Esophagus muscularis mucosa (tissue), 4 donors: Measurements from ENCODE around the gene NFYB.

Experiments
- CTCF ChIP-seq, 3 experiments: fragments of 200-600 bp in 2 of 3; fragments of 450-650 bp in 1 of 3; sonication (generic) in 2 of 3; IDR thresholded peaks; one replicate each; pipeline ENCODE4 v1.5.1; 2017 to 2019; ENCODE audit warnings: antibody characterized with exemption in 3 of 3, mild to moderate bottlenecking in 2 of 3, moderate library complexity in 1 of 3
- EP300 ChIP-seq: sonication (generic); formaldehyde crosslinking; IDR thresholded peaks from one replicate; pipeline ENCODE4 v1.6.1; 2017; ENCODE audit warnings: antibody characterized with exemption
- POLR2A ChIP-seq: fragments of 450-650 bp; IDR thresholded peaks from one replicate; pipeline ENCODE4 v1.6.1; 2017; ENCODE audit warnings: antibody characterized with exemption, moderate library complexity, mild to moderate bottlenecking, low read depth
- POLR2AphosphoS5 ChIP-seq, 2 donors: sonication (generic); formaldehyde crosslinking; IDR thresholded peaks; one replicate each; pipeline ENCODE4 v1.6.1; 2017; ENCODE audit warnings: antibody characterized with exemption in 2 of 2

DNA sequence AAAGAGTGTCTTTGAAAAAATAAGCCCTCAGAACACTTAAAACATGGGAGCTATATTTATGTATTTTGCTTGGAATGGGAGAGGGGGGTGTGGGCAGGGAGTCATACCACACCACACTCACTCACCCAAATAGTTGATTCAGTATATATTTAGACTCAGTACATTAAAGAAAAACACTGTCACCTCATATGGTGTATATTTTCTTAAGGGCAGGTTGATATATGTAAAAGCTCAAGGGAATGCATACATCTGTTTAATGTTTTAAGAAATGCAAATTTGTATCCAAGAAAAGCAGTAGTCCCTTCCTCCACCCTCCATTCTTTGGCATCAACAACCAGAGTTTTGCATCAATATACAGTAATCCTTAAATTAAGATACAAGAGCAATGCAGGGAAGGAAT, 1.4 kb downstream of the NFYB start:
- TF ChIP-seq CTCF (IDR thresholded peaks at IDR 0.05): no peak
- no peak for TF ChIP-seq POLR2AphosphoS5 (IDR thresholded peaks at IDR 0.05)
- no peak for TF ChIP-seq POLR2A
- no peak for TF ChIP-seq EP300
